SH-SY5Y (cell line): ENCODE measurements around the gene GPX6.

Experiments
- GATA2 ChIP-seq: IDR thresholded peaks from 2 replicates; pipeline ENCODE4 v1.6.1; 2011; ENCODE audit warnings: mild to moderate bottlenecking, low read depth, low read length
- GATA3 ChIP-seq: IDR thresholded peaks from 2 replicates; pipeline ENCODE4 v1.6.1; 2011; ENCODE audit warnings: low read depth, mild to moderate bottlenecking, low read length, moderate library complexity

Gene GPX6

DNA sequence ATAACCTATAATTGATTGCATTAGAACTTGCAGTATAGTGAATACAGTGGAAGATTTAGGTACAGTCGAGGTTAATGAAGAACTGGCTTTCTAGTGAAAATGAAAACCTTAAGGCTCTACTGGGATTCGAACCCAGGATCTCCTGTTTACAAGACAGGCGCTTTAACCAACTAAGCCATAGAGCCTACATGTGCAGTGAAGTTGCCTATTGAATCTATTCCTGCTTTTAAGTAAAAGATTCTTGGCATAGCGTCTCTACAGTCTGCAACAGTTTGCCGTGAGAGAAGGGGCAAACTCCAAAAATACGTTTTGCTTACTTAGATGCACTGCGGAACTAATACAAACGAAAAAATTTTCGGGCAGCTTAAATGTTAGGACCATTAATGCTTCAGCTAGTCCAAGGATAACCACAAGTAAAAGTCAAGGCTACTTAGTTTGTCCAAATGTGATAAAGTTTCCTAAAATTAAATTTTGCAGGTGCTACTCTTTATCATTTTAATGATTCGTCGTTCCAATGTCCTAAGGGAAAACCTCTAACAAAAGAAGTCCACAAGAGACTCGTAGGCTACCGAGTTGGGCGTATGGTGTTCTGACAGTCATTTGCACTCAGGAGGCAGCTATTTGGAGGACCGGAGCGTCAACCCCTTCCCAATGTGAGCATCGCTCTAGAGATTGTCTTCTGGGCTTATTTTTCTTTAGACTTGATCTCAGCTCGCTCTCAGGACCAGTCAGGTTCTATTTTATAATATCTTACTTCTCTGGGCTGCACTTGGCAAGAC, 41.0 kb downstream of the GPX6 start:
- TF ChIP-seq GATA3 (no peak), GATA2 (no peak)

DNA sequence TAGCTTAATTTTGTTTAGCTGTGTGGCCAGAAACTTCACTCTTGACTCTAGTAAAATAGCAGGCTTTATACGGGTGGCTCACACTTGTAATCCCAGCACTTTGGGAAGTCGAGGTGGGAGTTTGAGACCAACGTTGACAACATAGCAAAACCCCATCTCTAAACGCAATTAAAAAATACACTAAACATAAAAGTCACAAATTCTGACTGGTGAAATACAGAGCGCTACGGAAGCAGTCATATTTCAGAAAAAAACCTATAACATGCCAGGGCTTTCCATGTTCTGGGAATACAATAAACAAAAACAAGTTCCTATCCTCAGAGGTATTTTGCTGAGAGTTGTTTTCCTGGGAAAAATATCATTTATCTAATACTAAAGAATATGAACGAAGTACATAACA, 47.5 kb downstream of the GPX6 start:
- TF ChIP-seq GATA3 (no peak), GATA2 (no peak)

DNA sequence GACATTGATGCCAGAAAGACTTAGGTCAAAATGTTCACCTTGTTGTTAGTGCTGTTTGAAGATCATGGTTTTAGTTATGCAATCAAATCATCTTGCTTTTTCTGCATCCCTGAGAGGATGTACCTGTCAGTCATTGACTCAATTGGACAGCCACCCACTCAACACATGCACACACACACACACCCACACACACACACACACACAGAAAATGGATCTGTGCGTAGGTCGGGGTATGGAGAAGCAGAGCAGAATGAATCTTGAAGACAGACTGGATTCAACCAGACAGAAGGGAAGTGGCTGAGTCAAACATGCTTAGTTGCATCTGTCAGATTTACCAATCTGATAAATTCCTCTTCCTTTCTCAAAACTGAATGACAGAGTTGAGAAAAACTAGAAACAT, 53.2 kb downstream of the GPX6 start:
- no peak for TF ChIP-seq GATA2
- TF ChIP-seq GATA3: no peak

DNA sequence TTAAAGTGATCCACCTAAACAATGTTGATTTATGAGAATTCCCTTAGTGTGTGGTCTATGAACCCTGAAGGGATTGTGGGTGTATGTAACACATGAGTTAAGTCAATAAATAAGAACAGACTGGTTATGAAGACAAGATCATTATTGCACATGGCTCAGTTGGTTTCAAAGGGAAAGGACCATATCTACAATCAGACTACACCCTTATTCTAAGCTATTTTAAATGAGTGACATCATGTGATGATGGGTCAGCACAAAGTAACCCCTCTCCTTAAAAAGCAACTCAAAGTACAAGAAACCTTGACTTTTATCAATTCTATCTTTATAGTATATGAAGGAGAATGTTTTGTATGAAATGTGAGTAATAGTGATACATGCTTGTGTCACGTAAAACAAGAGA, 57.0 kb downstream of the GPX6 start:
- TF ChIP-seq GATA2 (no peak), GATA3 (no peak)
